Activated B cell treated with CpG ODN at 0.5 μM for 24 hours (primary cell): ENCODE results near the gene ERICH6. TPM values are rescaled to one million over a fixed set of nuclear protein-coding genes. Genes with fewer than 3 reads are reported as not detected.
"Not testable (repeated sequence)": the region's sequence is repeated elsewhere in the genome, so short reads cannot be mapped to it uniquely, and the experiment has no call there.

Experiments
- ATAC-seq: fragments of 200-7000 bp; cut with Tn5 transposase; one replicate; pipeline ENCODE4 v1.10.0; 2021; ENCODE audit warnings: low read depth, mild to moderate bottlenecking, moderate library complexity
- CTCF ChIA-PET: fragments of 350-600 bp; sonication (Branson Sonifier 250); formaldehyde crosslinking; loops from one replicate; lab custom pipeline; 2021; ENCODE audit warnings: antibody characterized with exemption; lab: Charles Lee
- POLR2A ChIA-PET: fragments of 350-600 bp; sonication (Branson Sonifier 250); formaldehyde crosslinking; loops from one replicate; lab custom pipeline; 2021; ENCODE audit warnings: antibody characterized with exemption; lab: Charles Lee
- DNase-seq: peaks from one replicate; pipeline ENCODE4 v3.0.0; 2022
- H3K27ac Mint-ChIP-seq: one replicate; pipeline ENCODE4 v1.8.0; 2020; ENCODE audit warnings: mixed read lengths
- H3K27me3 Mint-ChIP-seq: one replicate; pipeline ENCODE4 v1.8.0; 2021; ENCODE audit warnings: mixed read lengths
- H3K36me3 Mint-ChIP-seq: one replicate; pipeline ENCODE4 v1.8.0; 2021; ENCODE audit warnings: low read depth, mixed read lengths
- H3K4me1 Mint-ChIP-seq: one replicate; pipeline ENCODE4 v1.8.0; 2021; ENCODE audit warnings: mixed read lengths
- H3K4me3 Mint-ChIP-seq: one replicate; pipeline ENCODE4 v1.8.0; 2020; ENCODE audit warnings: mild to moderate bottlenecking, mixed read lengths
- H3K9me3 Mint-ChIP-seq: one replicate; pipeline ENCODE4 v1.8.0; 2020; ENCODE audit warnings: mixed read lengths
- CTCF ChIP-seq: fragments of 200-600 bp; IDR thresholded peaks from one replicate; pipeline ENCODE4 v1.8.0; 2022; ENCODE audit warnings: antibody characterized with exemption, mild to moderate bottlenecking
- intact Hi-C: fragments of 100-400 bp; cut with micrococcal nuclease; formaldehyde crosslinking; loops from one replicate; pipeline ENCODE4 v1.15.1; 2024
- total RNA-seq: library from RNA; stranded (reverse); gene quantifications from 2 replicates; pipeline ENCODE4 v1.2.3, GENCODE V29; 2022

The ERICH6 gene
- total RNA-seq, 1 donor from 2014 or later, result not detected

GRCh38 chr3:150631515-150632221 is 72.1 kb downstream of the ERICH6 start:
- no peak for DNase-seq
- CTCF ChIA-PET, result no interaction called here
- no peaks in the 10 kb centered on the region for H3K27me3 Mint-ChIP-seq
- no peak for ATAC-seq
- no peak for TF ChIP-seq CTCF
- intact Hi-C loops, result no loop called here
- POLR2A ChIA-PET, result no interaction called here
- H3K9me3 Mint-ChIP-seq, result no peaks in the 10 kb centered on the region
- H3K4me3 Mint-ChIP-seq, result no peak overlapping the region
- H3K36me3 Mint-ChIP-seq, result peaks cover 35% of the 10 kb centered on the region
- H3K27ac Mint-ChIP-seq, result no peak overlapping the region
- H3K4me1 Mint-ChIP-seq, result peaks cover 18% of the 10 kb centered on the region

- Mint-ChIP-seq H3K9me3 (no peaks in the 10 kb centered on the region), H3K36me3 (peaks cover 61% of the 10 kb centered on the region), H3K4me3 (no peak overlapping the region), H3K27ac (no peak overlapping the region), H3K27me3 (no peaks in the 10 kb centered on the region), H3K4me1 (peaks cover 2% of the 10 kb centered on the region)
- ChIA-PET POLR2A (no interaction called here), CTCF (no interaction called here)
- DNase-seq (no peak), ATAC-seq (no peak)
- TF ChIP-seq CTCF, result no peak
- intact Hi-C loops, result no loop called here
Observed at GRCh38 chr3:150627557-150627956, 76.2 kb downstream of the ERICH6 start.

- Mint-ChIP-seq H3K27me3 (no peaks in the 10 kb centered on the region), H3K9me3 (no peaks in the 10 kb centered on the region), H3K27ac (no peak overlapping the region), H3K36me3 (peaks cover 59% of the 10 kb centered on the region), H3K4me3 (no peak overlapping the region), H3K4me1 (peaks cover 9% of the 10 kb centered on the region)
- ChIA-PET CTCF (no interaction called here), POLR2A (interaction anchor here (1.9 kb wide), 1 partner anchor 77 kb away, joined by 6 read pairs; the partner anchor contains the start of gene ERICH6)
- no peak for DNase-seq
- intact Hi-C loops, result no loop called here
- TF ChIP-seq CTCF, result no peak
- ATAC-seq, result no peak
Observed at GRCh38 chr3:150626148-150626930, 77.4 kb downstream of the ERICH6 start.

- Mint-ChIP-seq H3K4me1 (peaks cover 21% of the 10 kb centered on the region), H3K4me3 (no peak overlapping the region), H3K27ac (no peak overlapping the region), H3K9me3 (no peaks in the 10 kb centered on the region), H3K36me3 (peaks cover 54% of the 10 kb centered on the region), H3K27me3 (no peaks in the 10 kb centered on the region)
- intact Hi-C loops, result no loop called here
- CTCF ChIA-PET, result no interaction called here
- DNase-seq (no peak), ATAC-seq (no peak)
- no peak for TF ChIP-seq CTCF
- POLR2A ChIA-PET, result no interaction called here
Observed at GRCh38 chr3:150623945-150624344, 79.8 kb downstream of the ERICH6 start.

- CTCF ChIA-PET, ATAC-seq, H3K27ac Mint-ChIP-seq, DNase-seq, POLR2A ChIA-PET, H3K9me3 Mint-ChIP-seq, intact Hi-C loops, H3K4me3 Mint-ChIP-seq, H3K27me3 Mint-ChIP-seq: not testable (repeated sequence)
- H3K4me1 Mint-ChIP-seq, result peaks cover 25% of the 10 kb centered on the region
- peaks cover 59% of the 10 kb centered on the region for H3K36me3 Mint-ChIP-seq
Observed at GRCh38 chr3:150622955-150623354, 80.8 kb downstream of the ERICH6 start.
